Measurements from ENCODE around the gene ZBTB20.

GRCh38 chr3:114649331-114649730 is 497.8 kb downstream of the ZBTB20 start:
- TF ChIP-seq CTCF (IDR thresholded peaks at IDR 0.05; ENCODE audit: low read depth, low read length, poor library complexity, severe bottlenecking) (no peak), EZH2phosphoT487 (IDR thresholded peaks at IDR 0.05; ENCODE audit: borderline replicate concordance, low read length) (no peak)
